ENCODE results near the gene SNPH. TPM values are rescaled to one million over a fixed set of nuclear protein-coding genes. Genes with fewer than 3 reads are reported as not detected.

Gene SNPH
- total and polyA plus RNA-seq, 4 donors = 1.2 to 3.3 (median 2.1) TPM

DNA sequence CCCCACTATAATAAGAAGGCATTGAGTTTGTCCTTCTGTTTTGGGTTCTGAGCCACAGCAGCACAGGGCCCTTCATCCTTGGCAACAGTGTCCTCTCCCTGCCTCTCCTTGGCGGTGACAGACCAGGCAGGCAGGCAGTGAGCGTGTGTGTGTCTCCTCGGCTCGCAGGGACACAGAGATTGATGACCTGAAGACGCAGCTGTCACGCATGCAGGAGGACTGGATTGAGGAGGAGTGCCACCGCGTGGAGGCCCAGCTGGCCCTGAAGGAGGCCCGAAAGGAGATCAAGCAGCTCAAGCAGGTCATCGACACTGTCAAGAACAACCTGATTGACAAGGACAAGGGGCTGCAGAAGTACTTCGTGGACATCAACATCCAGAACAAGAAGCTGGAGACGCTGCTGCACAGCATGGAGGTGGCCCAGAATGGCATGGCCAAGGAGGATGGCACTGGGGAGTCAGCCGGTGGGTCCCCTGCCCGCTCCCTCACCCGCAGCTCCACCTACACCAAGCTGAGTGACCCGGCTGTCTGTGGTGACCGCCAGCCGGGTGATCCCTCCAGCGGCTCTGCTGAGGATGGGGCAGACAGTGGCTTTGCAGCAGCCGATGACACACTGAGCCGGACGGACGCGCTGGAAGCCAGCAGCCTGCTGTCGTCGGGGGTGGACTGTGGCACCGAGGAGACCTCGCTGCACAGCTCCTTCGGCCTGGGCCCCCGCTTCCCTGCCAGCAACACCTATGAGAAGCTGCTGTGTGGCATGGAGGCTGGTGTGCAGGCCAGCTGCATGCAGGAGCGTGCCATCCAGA is 38.8 kb downstream of the SNPH start:
- H3K9me3 ChIP-seq (ENCODE audit: control insufficient read depth in 4 of 4, insufficient read depth in 3 of 4, low read length in 3 of 4) = no peaks in the 10 kb centered on the region
- H3K27me3 ChIP-seq (ENCODE audit: control insufficient read depth in 3 of 3, insufficient read depth in 3 of 3, low read length in 2 of 3) = no peaks in the 10 kb centered on the region
- H3K9ac ChIP-seq (ENCODE audit: insufficient read depth in 1 of 2, low read length in 2 of 2) = no peak overlapping the region
- no peak overlapping the region for H3K27ac ChIP-seq (ENCODE audit: low read depth in 1 of 2, low read length in 1 of 2)
- no peak overlapping the region for H3K4me3 ChIP-seq
- no peak for TF ChIP-seq CTCF (IDR thresholded peaks at IDR 0.05; ENCODE audit: control extremely low read depth, extremely low read depth)
- peaks cover 0 to 19% (median 0%) of the 10 kb centered on the region in 4 donors for H3K36me3 ChIP-seq (ENCODE audit: control insufficient read depth in 4 of 4, insufficient read depth in 4 of 4, low read length in 4 of 4)
- DNase-seq (no peak), ATAC-seq (ENCODE audit: insufficient read depth, low FRiP score) (no peak)
- 84 to 86% methylated on average over 31 of the region's 31 CpGs for WGBS, 2 donors
- peaks cover 0 to 4% (median 0%) of the 10 kb centered on the region in 5 donors for H3K4me1 ChIP-seq (ENCODE audit: control insufficient read depth in 5 of 5, insufficient read depth in 5 of 5, low read length in 5 of 5)

- 92 to 93% methylated on average over 20 to 24 of the region's 24 CpGs for whole genome bisulfite sequencing, 2 donors
- H3K9ac ChIP-seq (ENCODE audit: insufficient read depth in 1 of 2, low read length in 2 of 2) = no peak overlapping the region
- no peak overlapping the region for H3K4me3 ChIP-seq
- H3K27ac ChIP-seq (ENCODE audit: low read depth in 1 of 2, low read length in 1 of 2) = no peak overlapping the region
- DNase-seq = no peak
- H3K9me3 ChIP-seq (ENCODE audit: control insufficient read depth in 4 of 4, insufficient read depth in 3 of 4, low read length in 3 of 4) = no peaks in the 10 kb centered on the region
- H3K36me3 ChIP-seq (ENCODE audit: control insufficient read depth in 4 of 4, insufficient read depth in 4 of 4, low read length in 4 of 4) = peaks cover 0 to 22% (median 0%) of the 10 kb centered on the region in 4 donors
- no peak for TF ChIP-seq CTCF (IDR thresholded peaks at IDR 0.05; ENCODE audit: control extremely low read depth, extremely low read depth)
- H3K27me3 ChIP-seq (ENCODE audit: control insufficient read depth in 3 of 3, insufficient read depth in 3 of 3, low read length in 2 of 3) = no peaks in the 10 kb centered on the region
- peaks cover 0 to 2% (median 0%) of the 10 kb centered on the region in 5 donors for H3K4me1 ChIP-seq (ENCODE audit: control insufficient read depth in 5 of 5, insufficient read depth in 5 of 5, low read length in 5 of 5)
- ATAC-seq (ENCODE audit: insufficient read depth, low FRiP score) = no peak
Observed at GRCh38 chr20:1305712-1306111, 39.6 kb downstream of the SNPH start.

DNA sequence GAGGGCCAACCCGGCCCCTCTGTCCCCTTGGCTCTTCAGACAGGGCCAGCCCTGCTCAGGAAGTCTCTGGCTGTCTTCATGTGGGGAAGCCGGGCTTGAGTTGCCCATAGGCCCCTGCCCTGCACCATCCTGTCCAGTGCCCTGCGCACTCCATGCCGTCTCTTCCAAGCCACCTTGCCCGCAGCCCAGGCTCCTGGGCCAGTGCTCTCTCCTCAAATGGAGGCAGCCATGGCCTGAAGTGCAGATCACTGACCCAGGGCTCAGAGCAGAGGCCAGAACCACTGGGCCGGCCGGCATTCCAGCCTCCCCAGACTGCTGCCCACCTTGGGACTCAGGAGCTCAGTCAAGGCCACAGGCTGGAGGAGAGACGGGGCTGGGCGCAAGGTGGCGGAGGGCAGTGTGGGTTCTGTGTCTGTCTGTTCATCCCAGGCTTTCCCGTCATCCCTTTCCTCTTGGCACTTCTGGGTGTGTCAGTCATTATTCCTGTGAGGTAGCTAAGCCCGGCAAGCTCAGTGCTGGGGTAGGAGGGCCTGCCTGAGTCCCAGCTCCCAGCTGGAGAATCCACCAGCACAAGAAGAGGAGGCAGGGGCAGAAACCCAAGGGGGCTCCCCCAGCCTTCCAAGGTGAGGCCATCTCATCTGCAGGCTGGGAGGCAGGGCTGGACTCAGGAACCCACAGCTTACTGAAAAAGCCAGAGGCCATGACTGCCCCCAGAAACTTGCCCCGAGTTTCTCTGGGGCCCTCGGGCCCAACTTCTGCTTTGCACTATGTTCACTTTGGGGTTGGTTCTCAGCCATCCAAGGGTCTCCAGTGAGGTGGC is 40.4 kb downstream of the SNPH start:
- H3K4me3 ChIP-seq = no peak overlapping the region
- H3K27me3 ChIP-seq (ENCODE audit: control insufficient read depth in 3 of 3, insufficient read depth in 3 of 3, low read length in 2 of 3) = no peaks in the 10 kb centered on the region
- H3K9ac ChIP-seq (ENCODE audit: insufficient read depth in 1 of 2, low read length in 2 of 2) = no peak overlapping the region
- H3K9me3 ChIP-seq (ENCODE audit: control insufficient read depth in 4 of 4, insufficient read depth in 3 of 4, low read length in 3 of 4) = no peaks in the 10 kb centered on the region
- H3K27ac ChIP-seq (ENCODE audit: low read depth in 1 of 2, low read length in 1 of 2) = no peak overlapping the region
- H3K36me3 ChIP-seq (ENCODE audit: control insufficient read depth in 4 of 4, insufficient read depth in 4 of 4, low read length in 4 of 4) = peaks cover 0 to 25% (median 0%) of the 10 kb centered on the region in 4 donors
- 80 to 87% methylated on average over 14 of the region's 14 CpGs for WGBS, 2 donors
- DNase-seq (no peak), ATAC-seq (ENCODE audit: insufficient read depth, low FRiP score) (no peak)
- no peaks in the 10 kb centered on the region for H3K4me1 ChIP-seq (ENCODE audit: control insufficient read depth in 5 of 5, insufficient read depth in 5 of 5, low read length in 5 of 5)
- no peak for TF ChIP-seq CTCF (IDR thresholded peaks at IDR 0.05; ENCODE audit: control extremely low read depth, extremely low read depth)
